ENCODE measurements around the gene MAP10. TPM values are rescaled to one million over a fixed set of nuclear protein-coding genes. Genes with fewer than 3 reads are reported as not detected.

Gene MAP10
- total RNA-seq, 1 donor from 2014 or later, result 3.6 TPM

- Mint-ChIP-seq H3K27ac (no peak overlapping the region), H3K36me3 (ENCODE audit: insufficient read depth) (peaks cover 2% of the 10 kb centered on the region), H3K27me3 (no peaks in the 10 kb centered on the region), H3K9me3 (ENCODE audit: low read depth) (peaks cover 14% of the 10 kb centered on the region), H3K4me3 (ENCODE audit: low read depth) (no peak overlapping the region), H3K4me1 (ENCODE audit: low read depth) (peaks cover 8% of the 10 kb centered on the region)
- TF ChIP-seq, protein P1, sequence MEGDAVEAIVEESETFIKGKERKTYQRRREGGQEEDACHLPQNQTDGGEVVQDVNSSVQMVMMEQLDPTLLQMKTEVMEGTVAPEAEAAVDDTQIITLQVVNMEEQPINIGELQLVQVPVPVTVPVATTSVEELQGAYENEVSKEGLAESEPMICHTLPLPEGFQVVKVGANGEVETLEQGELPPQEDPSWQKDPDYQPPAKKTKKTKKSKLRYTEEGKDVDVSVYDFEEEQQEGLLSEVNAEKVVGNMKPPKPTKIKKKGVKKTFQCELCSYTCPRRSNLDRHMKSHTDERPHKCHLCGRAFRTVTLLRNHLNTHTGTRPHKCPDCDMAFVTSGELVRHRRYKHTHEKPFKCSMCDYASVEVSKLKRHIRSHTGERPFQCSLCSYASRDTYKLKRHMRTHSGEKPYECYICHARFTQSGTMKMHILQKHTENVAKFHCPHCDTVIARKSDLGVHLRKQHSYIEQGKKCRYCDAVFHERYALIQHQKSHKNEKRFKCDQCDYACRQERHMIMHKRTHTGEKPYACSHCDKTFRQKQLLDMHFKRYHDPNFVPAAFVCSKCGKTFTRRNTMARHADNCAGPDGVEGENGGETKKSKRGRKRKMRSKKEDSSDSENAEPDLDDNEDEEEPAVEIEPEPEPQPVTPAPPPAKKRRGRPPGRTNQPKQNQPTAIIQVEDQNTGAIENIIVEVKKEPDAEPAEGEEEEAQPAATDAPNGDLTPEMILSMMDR (IDR thresholded peaks at IDR 0.05; ENCODE audit: unreplicated experiment), result no peak
- DNase-seq (ENCODE audit: low spot score, unreplicated experiment), result no peak
Measured at GRCh38 chr1:232830661-232831060, 25.4 kb downstream of the MAP10 start.

DNA sequence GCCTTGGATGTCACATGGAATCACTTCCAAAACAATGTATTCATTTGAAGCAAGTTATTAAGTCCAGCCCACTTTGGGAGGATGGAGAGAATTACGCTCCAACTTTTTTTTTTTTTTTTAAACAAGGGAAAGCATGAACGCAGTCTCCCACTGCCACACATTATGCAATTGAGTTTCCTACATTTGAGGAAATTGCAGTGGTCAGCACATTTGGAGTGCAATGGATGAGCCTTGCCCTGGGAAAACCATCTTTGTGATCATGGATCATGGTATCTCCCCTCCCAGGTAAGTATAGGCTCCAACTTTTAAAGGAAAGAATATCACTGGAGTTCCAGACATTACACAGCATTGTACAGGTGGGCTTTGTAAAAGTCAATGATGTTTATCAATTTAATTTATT, 26.7 kb downstream of the MAP10 start:
- peaks cover 9% of the 10 kb centered on the region for H3K4me1 Mint-ChIP-seq (ENCODE audit: low read depth)
- no peak for DNase-seq (ENCODE audit: low spot score, unreplicated experiment)
- H3K36me3 Mint-ChIP-seq (ENCODE audit: insufficient read depth), result peaks cover 2% of the 10 kb centered on the region
- H3K27me3 Mint-ChIP-seq, result no peaks in the 10 kb centered on the region
- TF ChIP-seq, protein P1 (IDR thresholded peaks at IDR 0.05; ENCODE audit: unreplicated experiment), result no peak
- peaks cover 14% of the 10 kb centered on the region for H3K9me3 Mint-ChIP-seq (ENCODE audit: low read depth)
- no peak overlapping the region for H3K4me3 Mint-ChIP-seq (ENCODE audit: low read depth)
- no peak overlapping the region for H3K27ac Mint-ChIP-seq

- Mint-ChIP-seq H3K4me3 (ENCODE audit: low read depth) (no peak overlapping the region), H3K27ac (no peak overlapping the region), H3K9me3 (ENCODE audit: low read depth) (peaks cover 3% of the 10 kb centered on the region), H3K27me3 (no peaks in the 10 kb centered on the region), H3K4me1 (ENCODE audit: low read depth) (peaks cover 13% of the 10 kb centered on the region), H3K36me3 (ENCODE audit: insufficient read depth) (no peaks in the 10 kb centered on the region)
- DNase-seq (ENCODE audit: low spot score, unreplicated experiment), result no peak
- TF ChIP-seq, protein P1 (IDR thresholded peaks at IDR 0.05; ENCODE audit: unreplicated experiment), result no peak
Measured at GRCh38 chr1:232834066-232834465, 28.9 kb downstream of the MAP10 start.

- Mint-ChIP-seq H3K36me3 (ENCODE audit: insufficient read depth) (no peaks in the 10 kb centered on the region), H3K27ac (no peak overlapping the region), H3K9me3 (ENCODE audit: low read depth) (peaks cover 7% of the 10 kb centered on the region), H3K4me3 (ENCODE audit: low read depth) (no peak overlapping the region), H3K27me3 (no peaks in the 10 kb centered on the region), H3K4me1 (ENCODE audit: low read depth) (peaks cover 13% of the 10 kb centered on the region)
- DNase-seq (ENCODE audit: low spot score, unreplicated experiment), result no peak
- TF ChIP-seq, protein P1 (IDR thresholded peaks at IDR 0.05; ENCODE audit: unreplicated experiment), result no peak
Measured at GRCh38 chr1:232835166-232835565, 29.9 kb downstream of the MAP10 start.

- H3K27me3 Mint-ChIP-seq, result no peaks in the 10 kb centered on the region
- peaks cover 17% of the 10 kb centered on the region for H3K9me3 Mint-ChIP-seq (ENCODE audit: low read depth)
- DNase-seq (ENCODE audit: low spot score, unreplicated experiment), result no peak
- no peak overlapping the region for H3K4me3 Mint-ChIP-seq (ENCODE audit: low read depth)
- H3K36me3 Mint-ChIP-seq (ENCODE audit: insufficient read depth), result no peaks in the 10 kb centered on the region
- TF ChIP-seq, protein P1 (IDR thresholded peaks at IDR 0.05; ENCODE audit: unreplicated experiment), result no peak
- H3K27ac Mint-ChIP-seq, result no peak overlapping the region
- H3K4me1 Mint-ChIP-seq (ENCODE audit: low read depth), result peaks cover 6% of the 10 kb centered on the region
Measured at GRCh38 chr1:232837087-232837486, 31.9 kb downstream of the MAP10 start.
